Measurements from ENCODE around the gene ARPC1B. TPM values are rescaled to one million over a fixed set of nuclear protein-coding genes. Genes with fewer than 3 reads are reported as not detected.

Gene ARPC1B
- total and polyA plus RNA-seq, 9 of the 15 experiments (the other 6 are each of a cell fraction or from before 2014, with no cell fraction given): 6.7 to 357 (median 211) TPM

GRCh38 chr7:99374111-99375064 lies at the start of gene ARPC1B (continued):
- 0 out of 3 replicates have a peak, but pooled peaks of 1 of the 2 experiments have one; percentile 11 for TF ChIP-seq CBX3 (IDR thresholded peaks at IDR 0.05; ENCODE audit: borderline replicate concordance in 1 of 2, low read length in 2 of 2)
- TF ChIP-seq ARNT (IDR thresholded peaks at IDR 0.05): no peak
- no peak for TF ChIP-seq PHB2 (IDR thresholded peaks at IDR 0.05; ENCODE audit: low read depth)
- no peak for TF ChIP-seq ZNF507 (tag; conservative IDR thresholded peaks at IDR 0.05)
- no peak for TF ChIP-seq KLF10 (CRISPR knock-in tag; IDR thresholded peaks at IDR 0.05)
- TF ChIP-seq TGIF2 (CRISPR knock-in tag; IDR thresholded peaks at IDR 0.05): peak; percentile 10; the same call in 1 of the 2 replicates
- TF ChIP-seq E2F3 (CRISPR knock-in tag; IDR thresholded peaks at IDR 0.05): peak; percentile 76; the same call in 1 of the 2 replicates
- TF ChIP-seq TOE1 (IDR thresholded peaks at IDR 0.05; ENCODE audit: borderline replicate concordance): no peak; the same call in 1 of the 2 replicates
- TF ChIP-seq TOE1 (CRISPR knock-in tag; IDR thresholded peaks at IDR 0.05; ENCODE audit: borderline replicate concordance, low read depth): no peak
- 0 out of 2 replicates have a peak, but pooled peaks have one; percentile 27 for TF ChIP-seq THAP7 (CRISPR knock-in tag; IDR thresholded peaks at IDR 0.05)
- TF ChIP-seq SMARCC2 (IDR thresholded peaks at IDR 0.05; ENCODE audit: low read depth): no peak
- TF ChIP-seq CREB3L1 (IDR thresholded peaks at IDR 0.05; ENCODE audit: borderline replicate concordance, low read depth): peak; percentile 64; the same call in 1 of the 2 replicates
- TF ChIP-seq ATF2 (CRISPR knock-in tag; IDR thresholded peaks at IDR 0.05): no peak
- peak; percentile 81 for TF ChIP-seq POLR2G (IDR thresholded peaks at IDR 0.05; ENCODE audit: low read depth, low read length)
- TF ChIP-seq ATF3 (IDR thresholded peaks at IDR 0.05): no peak
- 0 out of 2 replicates have a peak, but pooled peaks have one; percentile 31 for TF ChIP-seq ATF3 (CRISPR knock-in tag; conservative IDR thresholded peaks at IDR 0.05)
- TF ChIP-seq MLLT1 (IDR thresholded peaks at IDR 0.05): no peak
- TF ChIP-seq SAFB (IDR thresholded peaks at IDR 0.05; ENCODE audit: borderline replicate concordance, low read depth, low read length): peak; percentile 21; the same call in 1 of the 2 replicates
- TF ChIP-seq MTA3 (IDR thresholded peaks at IDR 0.05; ENCODE audit: borderline replicate concordance): peak; percentile 74; the same call in 1 of the 2 replicates
- no peak; the same call in 1 of the 2 replicates for TF ChIP-seq NBN (IDR thresholded peaks at IDR 0.05; ENCODE audit: low read depth)
- peak; percentile 83 for TF ChIP-seq POLR2B (IDR thresholded peaks at IDR 0.05; ENCODE audit: low read depth, partially characterized antibody)

Measured in K562 (cell line).